ENCODE data around the gene SIM2.

The SIM2 gene

DNA sequence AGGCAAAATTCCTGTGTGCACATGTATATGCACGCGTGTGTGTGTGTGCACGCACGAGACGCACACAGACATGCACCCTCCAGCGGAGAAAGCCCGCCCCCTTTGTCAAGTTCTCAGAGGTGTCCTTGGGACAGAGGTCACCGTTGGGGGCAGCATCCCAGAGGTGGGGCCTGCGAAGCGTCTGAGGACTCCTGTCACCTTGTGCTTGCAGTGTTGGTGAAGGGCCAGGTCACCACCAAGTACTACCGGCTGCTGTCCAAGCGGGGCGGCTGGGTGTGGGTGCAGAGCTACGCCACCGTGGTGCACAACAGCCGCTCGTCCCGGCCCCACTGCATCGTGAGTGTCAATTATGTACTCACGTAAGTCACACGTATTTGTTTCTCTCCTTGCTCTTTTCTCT is 42.6 kb downstream of the SIM2 start:
- no peak for DNase-seq

DNA sequence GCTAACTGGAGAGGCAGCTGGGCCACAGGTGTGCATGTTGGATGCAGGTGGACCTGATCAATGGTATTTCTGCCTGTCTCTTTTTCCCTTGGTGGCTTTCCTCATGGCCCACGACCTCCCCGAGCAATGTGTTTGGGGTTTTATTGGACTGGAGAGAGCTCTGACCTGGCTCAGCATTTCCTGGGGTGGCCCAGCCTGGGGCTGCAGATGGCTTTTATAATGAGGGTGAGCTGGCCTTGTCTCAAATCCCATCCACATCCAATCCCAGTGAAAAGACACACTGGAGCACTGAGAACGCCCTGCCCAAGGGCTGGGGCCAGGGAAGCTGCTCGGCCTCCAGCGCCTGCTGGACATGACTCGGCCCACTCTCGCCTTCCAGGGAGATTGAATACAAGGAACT is 44.1 kb downstream of the SIM2 start:
- no peak for DNase-seq

DNA sequence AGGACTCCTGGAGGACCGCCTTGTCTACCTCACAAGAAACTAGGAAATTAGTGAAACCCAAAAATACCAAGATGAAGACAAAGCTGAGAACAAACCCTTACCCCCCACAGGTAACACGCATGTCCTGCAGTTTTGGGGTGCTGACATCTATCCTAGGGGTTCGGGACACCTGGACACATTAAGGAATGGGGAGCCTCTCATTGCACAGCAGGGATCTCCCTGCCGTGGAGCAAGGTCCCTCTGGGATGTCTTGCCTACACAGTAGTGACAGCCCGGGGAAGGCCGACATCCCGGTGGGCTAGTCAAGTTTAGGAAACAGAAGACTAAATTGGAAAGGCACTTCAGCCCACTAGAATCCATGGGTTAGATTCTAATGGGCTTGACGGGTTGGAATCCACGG is 44.5 kb downstream of the SIM2 start:
- DNase-seq, result no peak

DNA sequence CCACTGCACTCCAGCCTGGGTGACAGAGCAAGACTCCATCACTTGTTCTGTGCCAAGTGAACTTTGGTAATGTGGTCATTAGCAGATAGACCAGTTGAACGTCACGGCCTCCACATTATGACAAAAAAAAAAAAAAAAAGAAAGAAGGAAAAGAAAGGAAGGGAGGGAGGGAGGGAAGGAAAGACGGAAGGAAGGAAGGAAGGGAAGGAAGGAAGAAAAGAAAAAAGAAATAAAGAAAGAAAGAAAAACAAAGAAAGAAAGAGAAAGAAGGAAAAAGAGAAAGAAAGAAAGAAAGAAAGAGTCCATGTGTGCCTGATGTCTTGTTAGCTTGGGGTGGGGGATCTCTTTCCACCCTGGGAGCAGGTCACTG is 45.3 kb downstream of the SIM2 start:
- DNase-seq, result no peak

DNA sequence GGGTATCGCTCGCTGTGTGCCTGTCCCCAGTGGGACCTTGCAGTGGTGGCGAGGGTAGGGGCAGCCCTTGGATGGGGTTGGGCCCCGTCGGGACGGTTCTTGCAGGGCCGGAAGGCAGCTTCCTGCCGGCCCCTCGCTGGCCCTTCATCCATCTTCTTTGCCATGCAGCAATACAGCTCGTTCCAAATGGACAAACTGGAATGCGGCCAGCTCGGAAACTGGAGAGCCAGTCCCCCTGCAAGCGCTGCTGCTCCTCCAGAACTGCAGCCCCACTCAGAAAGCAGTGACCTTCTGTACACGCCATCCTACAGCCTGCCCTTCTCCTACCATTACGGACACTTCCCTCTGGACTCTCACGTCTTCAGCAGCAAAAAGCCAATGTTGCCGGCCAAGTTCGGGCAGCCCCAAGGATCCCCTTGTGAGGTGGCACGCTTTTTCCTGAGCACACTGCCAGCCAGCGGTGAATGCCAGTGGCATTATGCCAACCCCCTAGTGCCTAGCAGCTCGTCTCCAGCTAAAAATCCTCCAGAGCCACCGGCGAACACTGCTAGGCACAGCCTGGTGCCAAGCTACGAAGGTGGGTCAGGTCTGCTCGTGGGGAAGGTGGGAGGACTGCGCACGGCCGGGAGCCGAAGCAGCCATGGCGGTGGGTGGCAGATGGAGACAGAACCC is 45.8 kb downstream of the SIM2 start:
- no peak for DNase-seq

DNA sequence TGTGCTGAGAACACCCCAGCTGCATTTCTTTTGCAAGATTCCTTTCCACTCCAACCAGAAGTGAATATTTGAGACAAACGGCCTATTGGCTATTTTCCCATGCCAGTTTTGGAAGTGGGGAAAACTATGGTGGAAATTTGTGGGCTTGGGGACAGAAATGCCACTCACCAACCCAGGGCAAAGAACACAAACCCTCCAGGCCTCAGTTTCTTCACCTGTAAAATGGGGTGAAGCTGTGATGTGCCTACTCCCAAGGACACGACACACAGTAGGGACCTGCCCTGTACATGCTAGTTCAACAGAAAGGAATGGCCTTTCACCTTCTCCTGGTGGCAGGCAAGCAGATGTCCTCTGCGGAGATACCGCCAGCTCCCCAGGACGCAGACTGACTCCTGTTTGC is 46.5 kb downstream of the SIM2 start:
- DNase-seq, result no peak

DNA sequence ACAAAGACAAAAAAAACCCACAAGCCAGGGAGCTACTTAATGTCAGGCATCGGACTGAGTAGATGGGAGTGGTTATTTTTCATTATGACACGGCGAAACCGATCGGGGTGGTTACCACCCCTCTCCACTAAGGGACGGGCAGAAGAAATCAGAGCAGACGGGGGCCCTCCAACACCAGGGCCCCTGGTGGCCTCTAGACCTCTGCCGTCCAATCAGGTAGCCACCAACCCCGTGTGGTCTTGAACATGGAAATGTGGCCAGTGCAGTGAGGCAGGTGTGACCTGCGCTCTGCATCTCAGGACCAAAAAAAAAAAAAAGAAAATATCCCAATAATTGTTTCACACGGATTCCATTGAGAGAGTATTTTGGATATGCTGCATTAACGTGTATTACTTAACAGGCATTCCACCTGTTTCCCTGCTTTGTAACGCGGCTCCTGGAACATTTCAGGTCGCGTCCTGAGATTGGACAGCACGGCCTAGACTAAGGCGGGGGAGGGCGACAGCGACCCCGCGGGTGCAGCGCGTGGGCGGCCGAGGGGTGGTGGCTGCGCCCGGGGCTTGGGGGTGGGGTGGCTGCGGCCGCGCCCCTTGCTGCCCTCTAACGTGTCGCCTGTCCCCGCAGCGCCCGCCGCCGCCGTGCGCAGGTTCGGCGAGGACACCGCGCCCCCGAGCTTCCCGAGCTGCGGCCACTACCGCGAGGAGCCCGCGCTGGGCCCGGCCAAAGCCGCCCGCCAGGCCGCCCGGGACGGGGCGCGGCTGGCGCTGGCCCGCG is 48.3 kb downstream of the SIM2 start:
- DNase-seq, result no peak

DNA sequence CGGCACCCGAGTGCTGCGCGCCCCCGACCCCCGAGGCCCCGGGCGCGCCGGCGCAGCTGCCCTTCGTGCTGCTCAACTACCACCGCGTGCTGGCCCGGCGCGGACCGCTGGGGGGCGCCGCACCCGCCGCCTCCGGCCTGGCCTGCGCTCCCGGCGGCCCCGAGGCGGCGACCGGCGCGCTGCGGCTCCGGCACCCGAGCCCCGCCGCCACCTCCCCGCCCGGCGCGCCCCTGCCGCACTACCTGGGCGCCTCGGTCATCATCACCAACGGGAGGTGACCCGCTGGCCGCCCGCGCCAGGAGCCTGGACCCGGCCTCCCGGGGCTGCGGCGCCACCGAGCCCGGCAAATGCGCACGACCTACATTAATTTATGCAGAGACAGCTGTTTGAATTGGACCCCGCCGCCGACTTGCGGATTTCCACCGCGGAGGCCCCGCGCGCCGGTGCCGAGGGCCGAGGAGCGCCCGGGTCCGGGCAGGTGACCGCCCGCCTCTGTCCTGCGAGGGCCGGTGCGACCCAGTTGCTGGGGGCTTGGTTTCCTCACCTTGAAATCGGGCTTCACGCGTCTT is 49.0 kb downstream of the SIM2 start:
- DNase-seq, result peak; percentile 25 to 78 (median 46)

DNA sequence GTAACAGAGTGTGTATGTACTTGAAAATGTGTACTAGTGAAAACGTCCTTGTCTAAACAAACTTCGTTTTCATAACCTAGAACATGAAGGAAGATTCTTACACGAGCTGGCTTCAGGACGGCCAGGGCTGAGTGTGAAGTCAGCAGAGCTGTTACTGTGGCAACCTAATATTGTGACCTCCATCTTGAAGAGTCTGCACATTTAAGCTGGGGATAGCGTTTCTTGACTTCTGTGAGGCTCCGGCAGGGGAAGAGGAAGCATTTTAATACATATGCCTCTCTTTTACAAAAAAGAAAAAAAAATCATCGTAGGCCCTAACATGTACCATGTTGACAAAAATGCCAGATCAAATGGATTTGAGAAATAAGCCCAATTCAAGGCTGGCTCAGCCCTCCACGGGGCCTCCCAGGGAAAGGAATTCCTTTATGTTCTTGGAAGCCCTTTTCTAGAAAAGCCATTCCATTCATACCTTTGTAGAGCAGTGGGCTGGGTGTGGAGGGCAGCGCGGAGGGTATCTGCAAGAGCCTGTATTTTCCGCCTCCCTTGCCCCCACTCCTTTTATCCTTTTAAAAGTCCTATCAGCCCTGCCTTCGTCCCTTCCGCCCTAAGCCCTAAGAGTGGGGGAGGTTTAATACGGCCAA is 51.1 kb downstream of the SIM2 start:
- DNase-seq, result peak in 3 of 4 experiments; percentile 18 to 22 (median 19)

DNA sequence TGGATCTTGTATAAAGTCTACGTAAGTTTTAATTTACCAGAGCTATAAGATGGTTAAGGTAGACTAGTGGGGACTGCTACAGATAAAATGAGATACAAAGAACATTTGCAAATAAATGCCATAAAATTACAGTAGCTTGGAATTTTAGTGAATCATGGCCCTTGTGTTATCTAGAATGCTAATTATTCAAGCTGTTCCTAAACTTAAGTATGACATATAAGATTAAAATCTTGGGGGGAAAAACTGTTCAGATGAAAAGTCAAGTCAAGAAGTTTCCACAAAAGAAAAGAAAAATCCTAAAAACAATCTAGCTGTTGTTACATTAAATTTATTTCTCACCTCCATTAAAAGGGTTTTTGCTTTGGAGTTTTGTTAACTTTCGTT is 51.7 kb downstream of the SIM2 start:
- no peak for DNase-seq

DNA sequence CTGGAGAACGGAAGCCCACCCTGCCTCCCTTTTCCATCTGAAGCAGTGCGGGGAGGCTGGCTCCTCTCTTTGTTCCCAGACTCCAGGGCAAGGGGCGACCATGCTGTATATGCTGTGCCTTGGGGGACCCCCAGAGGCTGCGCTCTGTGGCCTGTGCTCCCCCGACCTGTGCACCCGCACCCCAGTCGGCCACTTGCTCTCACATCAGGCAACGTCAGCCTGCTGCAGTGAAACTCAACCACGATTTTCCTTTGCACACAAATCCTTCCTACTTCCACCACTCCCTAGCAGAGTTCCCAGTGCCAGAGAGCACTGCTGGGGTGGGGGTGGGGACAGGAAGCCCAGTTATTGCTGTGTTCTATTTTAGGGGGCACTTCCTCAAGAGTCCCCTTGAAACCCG is 52.5 kb downstream of the SIM2 start:
- DNase-seq, result no peak

DNA sequence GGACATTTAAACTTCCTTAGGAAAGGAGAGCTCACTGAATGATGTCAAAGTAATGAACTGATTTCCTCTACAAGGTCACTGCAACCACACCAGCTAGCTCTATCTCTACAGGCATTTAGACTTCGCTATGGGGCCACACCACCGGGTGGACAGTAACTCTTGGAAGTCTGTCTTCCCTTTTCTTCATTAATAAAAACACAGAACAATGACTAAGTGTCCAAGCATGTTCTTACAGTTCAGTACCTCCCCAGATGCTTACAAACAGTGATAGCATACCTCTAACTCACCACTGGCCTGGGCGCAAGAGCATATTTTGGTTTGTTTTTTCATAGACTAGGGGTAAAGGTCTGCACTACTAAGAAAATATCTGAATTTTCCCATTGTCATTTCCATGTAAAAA is 54.6 kb downstream of the SIM2 start:
- DNase-seq, result no peak

DNA sequence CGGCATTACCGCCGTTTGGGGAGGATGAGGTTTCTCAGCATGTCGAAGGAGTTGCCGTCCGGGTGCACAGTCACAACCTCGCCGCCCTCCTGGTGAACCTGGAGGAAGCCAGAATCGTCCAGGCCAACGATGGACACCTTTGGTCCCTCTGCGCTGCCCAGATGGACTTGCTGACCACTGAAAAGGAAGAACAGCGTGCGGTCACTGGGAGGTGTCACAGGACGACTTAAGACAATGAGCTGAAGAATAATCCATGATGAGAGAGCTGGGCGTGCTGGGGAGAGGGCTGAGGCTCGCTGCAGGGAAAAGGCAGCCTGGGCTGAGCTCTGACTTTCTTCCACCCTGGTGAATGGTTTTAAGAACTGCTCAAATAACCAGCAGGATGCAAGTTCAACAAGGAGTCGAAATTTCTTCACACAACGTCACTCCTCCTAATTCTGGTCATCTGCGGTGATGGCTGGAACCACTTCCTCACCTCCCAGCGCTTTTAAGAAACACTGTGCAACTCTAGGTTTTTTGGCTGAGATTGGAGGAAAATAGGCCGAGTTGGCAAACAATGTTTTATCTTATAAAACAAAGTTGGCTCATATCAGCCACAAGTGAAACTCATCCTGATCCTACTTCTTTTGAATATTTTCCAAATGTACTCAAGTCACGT is 55.5 kb downstream of the SIM2 start:
- DNase-seq, result no peak

DNA sequence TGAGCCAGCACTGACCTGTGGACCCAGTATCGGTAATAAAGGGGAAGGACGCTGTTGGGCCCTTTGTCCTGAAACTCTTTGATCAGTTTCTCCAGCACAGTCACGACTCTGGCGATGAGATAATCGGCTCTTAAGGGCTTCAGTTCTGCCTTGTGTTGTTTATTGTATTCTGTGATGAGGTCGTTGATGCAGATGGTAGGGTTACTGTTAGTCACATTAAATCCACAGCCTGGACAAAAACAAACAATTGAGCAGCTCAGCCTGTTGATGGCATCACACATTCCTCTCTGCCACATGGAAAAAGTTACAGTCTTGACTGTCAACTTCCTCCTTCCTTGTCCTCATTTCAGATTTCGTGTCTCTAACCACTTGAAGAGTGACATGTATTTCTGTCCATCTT is 57.6 kb downstream of the SIM2 start:
- DNase-seq, result peak in 1 of 4 experiments; percentile 36

DNA sequence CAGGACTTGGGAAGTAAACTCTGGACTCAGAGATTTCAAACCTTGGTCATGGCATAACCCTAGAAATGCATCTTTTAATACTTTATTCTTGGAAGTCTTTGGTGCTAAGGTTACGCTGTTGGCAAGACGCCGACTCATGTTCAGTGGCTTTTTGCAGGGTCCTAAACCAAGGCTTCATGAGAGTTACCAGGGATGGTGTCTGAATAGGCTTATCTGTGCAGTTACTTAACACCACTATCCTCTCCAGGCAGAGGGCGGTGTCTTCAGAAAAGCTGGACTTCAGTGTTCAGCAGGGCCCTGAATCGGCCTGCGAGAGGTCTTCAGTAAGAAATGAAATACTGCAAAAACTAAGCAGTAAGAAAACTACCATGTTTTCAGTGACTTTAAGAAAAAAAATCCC is 58.3 kb downstream of the SIM2 start:
- DNase-seq, result no peak

DNA sequence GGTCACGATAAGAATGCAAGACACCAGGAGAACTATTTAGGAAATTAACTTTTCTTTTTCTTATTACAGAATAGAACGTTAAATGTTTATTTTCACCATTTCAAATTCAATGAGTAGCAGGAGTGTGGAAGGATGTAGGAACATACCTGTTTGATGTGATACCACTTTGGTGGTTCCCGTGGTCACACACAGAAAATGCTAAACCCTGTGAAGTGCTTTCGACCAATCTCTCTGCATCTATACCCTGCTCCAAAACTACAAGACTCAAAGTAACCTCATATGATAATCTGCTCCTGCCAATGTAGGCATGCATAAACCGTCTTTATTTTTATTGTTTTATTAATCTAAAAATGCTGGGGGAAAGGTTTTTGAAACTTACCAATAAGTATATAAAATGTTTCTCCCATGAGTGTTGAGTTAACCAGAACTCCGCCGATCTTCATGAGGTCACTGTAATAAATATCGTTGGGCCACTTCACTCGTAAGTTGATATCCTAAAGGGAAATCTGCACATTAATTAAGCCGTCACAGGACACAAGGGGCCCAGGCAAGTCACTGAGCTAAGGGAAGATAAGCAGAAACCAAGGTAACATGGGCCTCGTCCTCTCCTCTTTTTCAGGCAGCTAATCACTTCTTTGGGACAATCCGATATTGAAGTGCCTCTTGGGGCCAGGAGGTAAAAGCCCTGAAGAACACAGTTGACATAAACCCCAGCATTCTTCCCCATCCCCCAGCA is 60.6 kb downstream of the SIM2 start:
- DNase-seq, result no peak

DNA sequence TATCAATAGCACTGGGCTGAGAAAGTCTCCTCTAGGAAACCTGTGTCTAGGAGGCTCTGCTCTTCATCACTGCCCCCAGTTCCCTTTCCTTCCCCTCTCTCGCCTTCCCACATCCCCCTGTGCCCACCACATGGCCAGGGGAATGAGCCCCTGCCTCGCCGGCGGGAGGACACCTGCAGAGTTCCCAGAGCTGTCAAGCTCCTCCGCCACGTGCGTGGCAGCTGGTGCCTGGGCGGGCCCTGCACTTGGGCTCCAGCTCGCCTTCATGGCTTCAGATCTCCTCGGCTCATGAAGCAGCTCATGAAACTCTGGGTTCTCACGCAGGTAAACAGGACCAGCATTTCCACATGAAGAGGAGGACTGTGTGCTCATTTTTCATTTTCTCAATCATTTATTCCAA is 62.8 kb downstream of the SIM2 start:
- DNase-seq, result no peak

DNA sequence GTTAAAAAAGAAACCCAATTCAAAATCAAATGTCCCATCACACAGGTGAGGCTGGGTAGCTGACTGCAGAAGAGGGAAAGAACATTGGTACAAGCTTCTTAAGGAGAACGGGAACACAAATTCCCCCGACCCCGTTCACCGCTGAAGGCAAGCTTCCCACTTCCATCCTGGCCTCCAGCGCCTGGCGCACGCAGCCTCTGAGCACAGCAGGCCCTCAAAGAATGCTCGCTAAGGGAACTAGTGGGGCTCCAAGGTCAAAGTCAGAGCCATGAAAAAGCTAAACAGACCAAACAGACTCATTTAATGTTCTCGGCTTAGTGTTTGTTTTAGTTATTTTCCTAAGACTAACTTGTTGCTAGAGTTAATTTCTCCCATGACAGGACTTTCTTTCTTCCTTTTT is 63.7 kb downstream of the SIM2 start:
- DNase-seq, result no peak

DNA sequence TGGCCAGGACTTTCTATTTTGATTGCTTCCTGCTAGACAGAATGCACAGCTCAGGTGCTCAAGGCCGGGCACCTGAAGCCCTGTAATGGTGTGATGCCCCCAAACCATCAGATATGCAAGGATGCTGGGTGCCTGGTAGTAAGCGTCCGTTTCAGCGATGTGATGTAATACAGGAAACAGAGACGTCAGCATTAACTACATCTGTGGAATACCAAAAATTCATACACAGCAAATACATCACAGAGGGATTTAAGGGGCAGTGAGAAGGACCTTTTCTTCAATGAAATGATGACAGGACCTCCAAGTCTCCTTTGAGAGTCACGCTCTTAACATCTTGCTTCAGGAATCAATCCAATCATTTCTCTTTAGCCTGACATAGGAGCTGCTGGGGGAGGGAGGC is 64.4 kb downstream of the SIM2 start:
- DNase-seq, result no peak

DNA sequence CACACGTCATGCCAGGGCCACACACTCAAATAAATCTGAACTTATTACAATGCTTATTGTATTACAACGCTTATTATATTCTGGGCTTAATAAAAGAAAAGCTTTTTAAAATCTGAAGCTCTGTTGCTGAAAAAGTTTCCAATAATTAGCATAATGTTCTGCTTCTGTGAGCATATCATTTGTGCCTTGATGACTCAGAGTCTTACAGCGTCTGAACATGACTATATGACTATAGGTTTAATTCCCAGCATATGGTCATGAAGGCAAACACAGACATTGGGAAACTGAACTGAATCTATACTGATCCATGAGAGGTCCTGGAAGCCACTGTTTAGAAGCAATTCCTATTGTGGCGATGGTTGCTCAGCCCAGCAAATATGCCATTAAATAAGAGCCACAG is 66.3 kb downstream of the SIM2 start:
- no peak for DNase-seq

DNA sequence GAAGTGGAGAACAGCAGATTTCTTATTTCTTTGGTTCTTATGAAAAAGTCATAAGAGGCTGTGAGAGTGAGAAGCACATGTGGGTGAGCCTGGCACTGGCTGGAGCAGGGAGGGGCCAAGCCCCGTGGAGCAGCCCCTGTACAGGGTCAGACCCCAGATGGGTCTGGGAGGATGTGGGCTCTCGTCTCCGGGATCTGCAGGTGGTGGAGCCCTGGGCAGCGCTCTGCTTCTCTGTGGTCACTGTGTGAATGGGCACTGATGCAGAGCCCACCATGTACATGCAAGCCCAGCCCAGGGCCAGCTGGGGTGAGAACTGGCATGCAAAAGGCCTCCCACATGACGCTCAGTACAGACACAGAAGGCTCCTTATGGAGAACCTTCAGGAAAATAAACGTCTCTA is 67.6 kb downstream of the SIM2 start:
- DNase-seq, result no peak

DNA sequence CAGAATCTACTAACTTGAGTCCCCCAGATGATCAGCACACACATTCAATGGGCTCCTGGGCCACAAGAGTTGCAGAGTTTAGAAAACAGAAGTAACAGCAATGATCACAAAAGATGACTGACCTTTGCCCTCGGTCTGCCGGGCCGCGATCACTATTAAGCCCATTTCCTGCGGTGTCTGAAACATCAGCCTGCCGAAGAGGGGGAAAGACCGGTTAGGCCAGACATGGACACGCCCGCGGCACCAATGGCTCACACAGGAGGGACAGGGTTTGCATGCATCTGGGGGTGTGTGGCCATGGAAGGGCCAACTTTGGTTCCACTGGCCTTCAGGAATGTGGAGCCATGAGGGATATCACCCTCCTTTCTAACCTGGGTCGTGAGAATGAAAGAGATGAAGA is 68.2 kb downstream of the SIM2 start:
- DNase-seq, result no peak

DNA sequence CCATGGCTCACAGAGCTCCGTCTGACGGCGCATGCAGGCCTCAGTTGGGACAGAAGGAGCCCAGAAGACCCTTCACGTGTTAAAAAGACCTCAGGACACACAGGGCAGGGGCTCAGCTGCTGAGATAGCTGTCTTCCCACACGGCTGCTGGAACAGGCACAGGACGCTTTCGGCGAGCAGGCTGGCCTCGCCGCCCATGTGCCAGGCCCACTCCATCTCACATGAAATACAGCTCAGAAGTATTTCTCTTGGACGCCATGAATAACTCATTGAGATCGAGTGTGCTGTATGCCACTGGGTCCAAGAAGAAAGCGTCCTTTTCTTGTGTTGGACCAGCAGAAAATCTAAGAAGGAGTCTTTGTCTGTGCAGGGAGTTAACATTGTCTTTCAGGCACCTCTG is 69.6 kb downstream of the SIM2 start:
- no peak for DNase-seq

Data from suppressor macrophage (primary cell).